ENCODE results near the gene KRTAP5-8. TPM values are rescaled to one million over a fixed set of nuclear protein-coding genes. Genes with fewer than 3 reads are reported as not detected.

The KRTAP5-8 gene
- total RNA-seq, 4 donors from 2014 or later: 0.22 TPM; not detected in 3

- 62 to 79% methylated on average over 10 to 12 of the region's 15 CpGs for WGBS, 2 donors
- Histone ChIP-seq H3K27me3 (peaks cover 0 to 4% (median 0%) of the 10 kb centered on the region in 4 donors), H3K36me3 (no peaks in the 10 kb centered on the region), H3K9me3 (no peaks in the 10 kb centered on the region), H3K4me1 (no peaks in the 10 kb centered on the region), H3K27ac (no peak overlapping the region), H3K4me3 (no peak overlapping the region)
- no peak for DNase-seq
- TF ChIP-seq POLR2A (IDR thresholded peaks at IDR 0.05) (no peak), CTCF (IDR thresholded peaks at IDR 0.05) (no peak)
- intact Hi-C loops (cut with DNase I): no loop called here
Measured at GRCh38 chr11:71542879-71543777, 5.3 kb downstream of the KRTAP5-8 start.

GRCh38 chr11:71543866-71544265 lies 6.0 kb downstream of the KRTAP5-8 start:
- no peak for TF ChIP-seq POLR2A (IDR thresholded peaks at IDR 0.05)
- no peak for TF ChIP-seq CTCF (IDR thresholded peaks at IDR 0.05)
- no peaks in the 10 kb centered on the region for H3K9me3 ChIP-seq
- intact Hi-C loops (cut with DNase I): no loop called here
- H3K4me1 ChIP-seq: no peaks in the 10 kb centered on the region
- no peaks in the 10 kb centered on the region for H3K36me3 ChIP-seq
- H3K27me3 ChIP-seq: peaks cover 0 to 10% (median 0%) of the 10 kb centered on the region in 4 donors
- no peak overlapping the region for H3K27ac ChIP-seq
- no peak for DNase-seq
- 48 to 50% methylated on average over 8 of the region's 8 CpGs for WGBS, 2 donors
- H3K4me3 ChIP-seq: no peak overlapping the region

GRCh38 chr11:71544525-71545214 lies 6.8 kb downstream of the KRTAP5-8 start:
- no peak overlapping the region for H3K4me3 ChIP-seq
- no peaks in the 10 kb centered on the region for H3K9me3 ChIP-seq
- H3K27ac ChIP-seq: no peak overlapping the region
- TF ChIP-seq CTCF (IDR thresholded peaks at IDR 0.05): no peak
- TF ChIP-seq POLR2A (IDR thresholded peaks at IDR 0.05): no peak
- no peak for DNase-seq
- H3K36me3 ChIP-seq: no peaks in the 10 kb centered on the region
- WGBS, 2 donors: 58 to 65% methylated on average over 5 to 6 of the region's 6 CpGs
- no peaks in the 10 kb centered on the region for H3K4me1 ChIP-seq
- intact Hi-C loops (cut with DNase I): loop anchor here (5.0 kb wide), 1 partner anchor 62 kb away; no protein-coding TSS in a partner anchor
- peaks cover 0 to 15% (median 0%) of the 10 kb centered on the region in 4 donors for H3K27me3 ChIP-seq

- intact Hi-C loops (cut with DNase I): loop anchor here (5.0 kb wide), 1 partner anchor 63 kb away; no protein-coding TSS in a partner anchor
- WGBS, 2 donors: 86 to 87% methylated on average over 3 to 10 of the region's 12 CpGs
- H3K4me3 ChIP-seq: no peak overlapping the region
- no peak overlapping the region for H3K27ac ChIP-seq
- H3K9me3 ChIP-seq: no peaks in the 10 kb centered on the region
- no peak for TF ChIP-seq POLR2A (IDR thresholded peaks at IDR 0.05)
- TF ChIP-seq CTCF (IDR thresholded peaks at IDR 0.05): no peak
- DNase-seq: no peak
- H3K27me3 ChIP-seq: peaks cover 0 to 15% (median 0%) of the 10 kb centered on the region in 4 donors
- no peaks in the 10 kb centered on the region for H3K36me3 ChIP-seq
- H3K4me1 ChIP-seq: no peaks in the 10 kb centered on the region
Measured at GRCh38 chr11:71545405-71545966, 7.7 kb downstream of the KRTAP5-8 start.

All from esophagus squamous epithelium (tissue), 5 donors.